ENCODE results near the gene DPP10.

Gene DPP10

DNA sequence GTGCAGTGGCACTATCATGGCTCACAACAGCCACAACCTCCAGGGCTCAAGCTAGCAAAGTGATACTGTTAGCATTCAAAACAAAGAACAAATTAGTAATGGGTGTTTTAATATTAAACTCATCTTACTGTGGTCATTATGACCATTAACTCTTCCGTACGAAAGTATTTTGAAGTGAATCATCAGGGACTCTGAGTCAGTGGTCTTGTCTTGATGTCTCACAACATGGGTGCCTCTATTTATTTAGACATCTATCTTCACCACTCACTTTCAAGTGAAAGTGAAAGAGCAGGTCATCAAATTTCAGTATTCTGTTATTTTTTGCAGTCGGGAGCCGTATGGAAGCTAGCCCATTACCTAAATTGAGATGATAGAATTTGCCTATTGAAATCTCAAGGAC lies 1118.2 kb downstream of the DPP10 start:
- TF ChIP-seq, protein P1, sequence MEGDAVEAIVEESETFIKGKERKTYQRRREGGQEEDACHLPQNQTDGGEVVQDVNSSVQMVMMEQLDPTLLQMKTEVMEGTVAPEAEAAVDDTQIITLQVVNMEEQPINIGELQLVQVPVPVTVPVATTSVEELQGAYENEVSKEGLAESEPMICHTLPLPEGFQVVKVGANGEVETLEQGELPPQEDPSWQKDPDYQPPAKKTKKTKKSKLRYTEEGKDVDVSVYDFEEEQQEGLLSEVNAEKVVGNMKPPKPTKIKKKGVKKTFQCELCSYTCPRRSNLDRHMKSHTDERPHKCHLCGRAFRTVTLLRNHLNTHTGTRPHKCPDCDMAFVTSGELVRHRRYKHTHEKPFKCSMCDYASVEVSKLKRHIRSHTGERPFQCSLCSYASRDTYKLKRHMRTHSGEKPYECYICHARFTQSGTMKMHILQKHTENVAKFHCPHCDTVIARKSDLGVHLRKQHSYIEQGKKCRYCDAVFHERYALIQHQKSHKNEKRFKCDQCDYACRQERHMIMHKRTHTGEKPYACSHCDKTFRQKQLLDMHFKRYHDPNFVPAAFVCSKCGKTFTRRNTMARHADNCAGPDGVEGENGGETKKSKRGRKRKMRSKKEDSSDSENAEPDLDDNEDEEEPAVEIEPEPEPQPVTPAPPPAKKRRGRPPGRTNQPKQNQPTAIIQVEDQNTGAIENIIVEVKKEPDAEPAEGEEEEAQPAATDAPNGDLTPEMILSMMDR (IDR thresholded peaks at IDR 0.05), result no peak

DNA sequence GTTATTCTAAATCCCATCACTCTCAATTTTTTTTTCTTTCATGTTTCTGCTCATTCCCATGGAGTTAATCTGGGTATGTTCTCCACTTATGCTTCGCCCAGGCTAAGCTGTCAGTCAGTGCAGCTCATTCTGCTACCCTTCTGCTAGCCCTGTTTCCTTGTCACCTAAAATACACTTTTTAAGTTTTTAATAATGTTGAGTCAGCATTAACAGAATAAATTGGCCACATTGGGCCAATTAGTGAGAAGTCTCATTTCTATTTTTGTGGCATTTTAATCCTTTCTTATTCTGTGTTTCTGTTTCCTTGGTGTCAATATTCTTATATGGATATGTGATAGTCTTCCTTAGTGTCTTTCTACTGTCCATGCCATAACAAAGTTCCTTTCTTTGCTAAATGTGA lies 1126.2 kb downstream of the DPP10 start:
- TF ChIP-seq, protein P1 (IDR thresholded peaks at IDR 0.05), result no peak

DNA sequence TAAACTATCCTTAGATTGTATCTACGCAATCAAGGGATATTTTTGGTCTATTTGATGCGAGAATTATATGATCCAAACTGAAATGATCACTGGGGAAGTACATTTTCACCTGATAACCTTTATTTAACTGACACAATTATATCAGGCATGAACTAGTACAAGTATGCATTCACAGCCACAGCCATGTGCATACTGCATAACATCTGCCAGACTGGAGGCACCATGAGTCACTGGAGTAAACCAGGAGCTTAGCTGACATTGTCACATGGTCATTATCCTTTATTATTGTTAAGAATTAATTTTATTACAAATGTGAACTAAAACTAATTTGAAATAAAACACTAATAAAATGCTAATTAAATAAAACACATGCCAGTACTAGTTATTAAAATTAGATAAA lies 1127.1 kb downstream of the DPP10 start:
- TF ChIP-seq, protein P1 (IDR thresholded peaks at IDR 0.05), result no peak

DNA sequence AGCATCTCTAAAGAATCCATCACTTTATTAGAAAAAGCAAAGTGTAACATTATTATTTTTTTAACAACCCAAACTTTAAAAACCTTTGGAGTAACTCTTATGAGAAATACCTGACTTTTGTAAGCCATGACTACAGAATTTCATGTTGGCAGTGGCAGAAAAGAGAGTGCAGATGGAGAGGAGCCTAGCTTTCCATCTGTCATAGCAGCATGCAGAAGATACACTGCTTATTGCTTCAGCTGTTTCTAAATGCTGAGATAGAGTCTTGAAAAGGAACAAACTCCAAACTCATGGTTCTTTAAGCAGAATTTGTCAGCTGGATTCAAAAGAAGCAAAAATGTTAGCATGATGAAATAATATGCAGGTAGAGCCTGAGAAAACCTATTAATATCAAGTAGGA lies 1130.3 kb downstream of the DPP10 start:
- TF ChIP-seq, protein P1 (IDR thresholded peaks at IDR 0.05), result no peak

DNA sequence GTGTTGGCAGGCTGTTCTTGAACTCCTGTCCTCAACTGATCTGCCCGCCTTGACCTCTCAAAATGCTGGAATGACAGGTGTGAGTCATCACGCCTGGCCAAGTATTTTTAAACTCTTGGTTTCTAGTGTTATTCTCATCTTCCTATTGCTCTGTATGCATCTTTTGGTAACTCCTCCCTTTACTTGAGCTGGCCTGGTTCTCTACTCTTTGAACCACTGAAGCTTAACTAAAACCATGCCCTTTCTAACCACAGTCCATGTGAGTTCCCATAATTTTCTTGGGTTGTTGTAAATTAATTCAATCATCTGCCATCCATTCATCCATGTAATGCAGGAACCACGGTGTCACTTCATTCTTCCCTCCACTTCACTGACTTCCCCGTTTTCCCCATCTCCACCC lies 1131.3 kb downstream of the DPP10 start:
- TF ChIP-seq, protein P1 (IDR thresholded peaks at IDR 0.05), result no peak

DNA sequence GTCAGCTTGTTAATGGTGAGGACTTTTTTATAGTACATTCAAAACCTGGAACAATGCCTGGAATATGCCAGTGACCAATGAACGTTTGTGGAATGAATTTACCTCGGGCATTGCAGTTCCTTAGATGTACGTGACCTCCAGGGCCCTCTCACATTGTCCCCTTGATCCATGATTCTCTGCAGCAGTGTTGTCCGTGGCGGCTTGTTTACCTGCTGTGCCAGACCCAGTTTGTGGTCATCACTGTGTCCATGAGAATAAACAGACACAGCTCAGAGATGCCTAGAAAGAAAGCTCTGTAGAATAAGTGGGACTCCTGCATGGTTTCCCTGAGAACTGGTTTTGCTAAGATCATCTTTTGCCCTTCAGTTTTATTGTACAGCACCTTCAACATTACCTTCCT lies 1132.2 kb downstream of the DPP10 start:
- TF ChIP-seq, protein P1 (IDR thresholded peaks at IDR 0.05), result no peak

DNA sequence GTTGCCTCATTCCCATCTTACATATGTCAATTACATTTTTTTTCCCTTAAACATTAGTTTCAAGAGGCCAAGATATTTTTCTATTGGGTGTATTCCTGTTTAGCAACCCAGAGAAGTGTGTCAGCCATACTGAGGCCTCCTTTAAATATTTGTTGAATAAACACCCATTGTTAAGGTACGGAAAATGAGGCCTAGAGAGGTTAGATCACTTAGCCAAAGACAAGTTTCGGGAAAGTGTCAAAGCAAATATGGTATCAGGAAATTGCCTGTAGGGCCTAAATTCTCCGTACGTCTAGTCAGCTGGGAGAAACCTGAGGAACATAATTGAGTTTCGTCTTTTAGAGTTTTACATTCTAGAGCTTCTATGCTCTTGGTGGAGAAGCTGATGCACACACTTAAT lies 1138.3 kb downstream of the DPP10 start:
- TF ChIP-seq, protein P1 (IDR thresholded peaks at IDR 0.05), result no peak

DNA sequence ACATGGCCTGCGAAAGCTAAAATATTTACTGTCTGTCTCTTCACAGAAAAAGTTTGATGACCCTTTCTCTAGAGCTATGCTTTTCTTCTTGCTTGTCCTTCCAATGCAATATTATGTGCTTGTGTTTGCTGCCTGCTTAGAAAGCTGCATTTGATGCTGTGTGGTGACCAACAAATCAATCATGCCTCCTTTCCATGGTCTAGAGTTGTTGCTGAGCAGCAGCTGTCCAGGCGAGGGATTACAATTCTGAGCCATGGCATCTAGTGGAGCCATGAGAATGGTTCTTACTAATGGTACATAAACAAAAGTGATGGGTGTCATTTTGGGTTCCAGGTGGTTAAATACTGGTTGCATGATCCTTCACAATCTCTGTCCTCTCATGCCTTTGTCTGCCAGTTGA lies 1142.1 kb downstream of the DPP10 start:
- TF ChIP-seq, protein P1 (IDR thresholded peaks at IDR 0.05), result no peak
